Nephron (organoid): ENCODE results near the gene CUZD1.

Experiments used
- H3K27ac Mint-ChIP-seq, 3 experiments: 2 replicates each; pipeline ENCODE4 v1.8.0; 2020; ENCODE audit warnings: mixed read lengths in 3 of 3, mild to moderate bottlenecking in 2 of 3, moderate library complexity in 1 of 3
- H3K27me3 Mint-ChIP-seq: 2 replicates; pipeline ENCODE4 v1.8.0; 2021; ENCODE audit warnings: low read depth, mild to moderate bottlenecking, moderate library complexity, mixed read lengths
- H3K36me3 Mint-ChIP-seq: 2 replicates; pipeline ENCODE4 v1.8.0; 2020; ENCODE audit warnings: low read depth, mixed read lengths
- H3K4me1 Mint-ChIP-seq: 2 replicates; pipeline ENCODE4 v1.8.0; 2020; ENCODE audit warnings: mixed read lengths
- H3K4me3 Mint-ChIP-seq, 3 experiments: 2 replicates each; pipeline ENCODE4 v1.8.0; 2020; ENCODE audit warnings: mild to moderate bottlenecking in 3 of 3, mixed read lengths in 3 of 3, moderate library complexity in 2 of 3
- H3K9me3 Mint-ChIP-seq: 2 replicates; pipeline ENCODE4 v1.8.0; 2020; ENCODE audit warnings: mixed read lengths
- CTCF ChIP-seq, 3 experiments: fragments of 200-600 bp; sonication (generic); IDR thresholded peaks; one replicate each; pipeline ENCODE4 v1.5.0; 2021; ENCODE audit warnings: antibody characterized with exemption in 3 of 3; ENCODE audit not compliant: unreplicated experiment in 3 of 3

The CUZD1 gene

GRCh38 chr10:122856902-122857301, 11.2 kb upstream of the CUZD1 start:
- H3K4me1 Mint-ChIP-seq, result no peaks in the 10 kb centered on the region
- H3K9me3 Mint-ChIP-seq, result no peaks in the 10 kb centered on the region
- H3K27me3 Mint-ChIP-seq, result peaks cover 22% of the 10 kb centered on the region
- H3K27ac Mint-ChIP-seq, result no peak overlapping the region
- H3K36me3 Mint-ChIP-seq, result no peaks in the 10 kb centered on the region
- no peak overlapping the region for H3K4me3 Mint-ChIP-seq
- TF ChIP-seq CTCF (IDR thresholded peaks at IDR 0.05; ENCODE audit: unreplicated experiment in 3 of 3), result no peak

GRCh38 chr10:122855745-122856144, 10.1 kb upstream of the CUZD1 start:
- Mint-ChIP-seq H3K27ac (no peak overlapping the region), H3K9me3 (no peaks in the 10 kb centered on the region), H3K4me3 (no peak overlapping the region), H3K4me1 (no peaks in the 10 kb centered on the region), H3K36me3 (no peaks in the 10 kb centered on the region), H3K27me3 (peaks cover 22% of the 10 kb centered on the region)
- TF ChIP-seq CTCF (IDR thresholded peaks at IDR 0.05; ENCODE audit: unreplicated experiment in 3 of 3), result no peak

GRCh38 chr10:122854648-122855047, 9.0 kb upstream of the CUZD1 start:
- H3K27me3 Mint-ChIP-seq, result peaks cover 22% of the 10 kb centered on the region
- no peaks in the 10 kb centered on the region for H3K4me1 Mint-ChIP-seq
- H3K27ac Mint-ChIP-seq, result no peak overlapping the region

GRCh38 chr10:122853665-122854313, 8.1 kb upstream of the CUZD1 start:
- no peak overlapping the region for H3K4me3 Mint-ChIP-seq
- no peaks in the 10 kb centered on the region for H3K9me3 Mint-ChIP-seq
- H3K4me1 Mint-ChIP-seq, result no peaks in the 10 kb centered on the region
- peaks cover 22% of the 10 kb centered on the region for H3K27me3 Mint-ChIP-seq
- no peaks in the 10 kb centered on the region for H3K36me3 Mint-ChIP-seq
- TF ChIP-seq CTCF (IDR thresholded peaks at IDR 0.05; ENCODE audit: unreplicated experiment in 3 of 3), result no peak
- no peak overlapping the region for H3K27ac Mint-ChIP-seq

More at GRCh38 chr10:122854648-122855047, 9.0 kb upstream of the CUZD1 start:
- Mint-ChIP-seq H3K9me3 (no peaks in the 10 kb centered on the region), H3K4me3 (no peak overlapping the region), H3K36me3 (no peaks in the 10 kb centered on the region)
- TF ChIP-seq CTCF (IDR thresholded peaks at IDR 0.05; ENCODE audit: unreplicated experiment in 3 of 3), result no peak

GRCh38 chr10:122852261-122852660, 6.6 kb upstream of the CUZD1 start:
- H3K36me3 Mint-ChIP-seq, result no peaks in the 10 kb centered on the region
- TF ChIP-seq CTCF (IDR thresholded peaks at IDR 0.05; ENCODE audit: unreplicated experiment in 3 of 3), result no peak
- no peaks in the 10 kb centered on the region for H3K9me3 Mint-ChIP-seq
- H3K4me1 Mint-ChIP-seq, result peaks cover 8% of the 10 kb centered on the region
- peaks cover 22% of the 10 kb centered on the region for H3K27me3 Mint-ChIP-seq
- H3K4me3 Mint-ChIP-seq, result no peak overlapping the region
- no peak overlapping the region for H3K27ac Mint-ChIP-seq
